PC-3 (cell line): ENCODE results near the gene WHAMM. TPM values are rescaled to one million over a fixed set of nuclear protein-coding genes. Genes with fewer than 3 reads are reported as not detected.

Experiments used
- ATAC-seq: fragments of 200-7000 bp; cut with Tn5 transposase; 2 replicates; pipeline ENCODE4 v1.9.1; 2020; ENCODE audit warnings: mild to moderate bottlenecking, moderate library complexity
- BruUV-seq: library from RNA; stranded (reverse); fragments of 400-500 nt; replicated peaks from 2 replicates; lab custom pipeline; 2021; lab: Mats Ljungman, UMichigan
- CTCF ChIA-PET: fragments of 300-600 bp; sonication (Branson Sonifier 250); formaldehyde crosslinking; loops from one replicate; lab custom pipeline; 2022; ENCODE audit warnings: antibody characterized with exemption; lab: Charles Lee
- POLR2A ChIA-PET: fragments of 300-600 bp; sonication (Branson Sonifier 250); formaldehyde crosslinking; loops from one replicate; lab custom pipeline; 2022; ENCODE audit warnings: antibody characterized with exemption; ENCODE audit not compliant: unreplicated experiment; lab: Charles Lee
- DNase-seq: peaks from one replicate; pipeline ENCODE4 v3.0.0-alpha.2; 2015
- H2AFZ ChIP-seq: fragments of 300-600 bp; sonication (generic); 2 replicates; pipeline ENCODE4 v1.6.0; 2016; ENCODE audit warnings: antibody characterized with exemption, low read length
- H3F3A ChIP-seq: fragments of 300-600 bp; sonication (generic); one replicate; pipeline ENCODE4 v1.6.0; 2017; ENCODE audit warnings: antibody characterized with exemption, low read length, control low read depth, mild to moderate bottlenecking; ENCODE audit not compliant: unreplicated experiment
- H3K27ac ChIP-seq: fragments of 300-600 bp; sonication (generic); 2 replicates; pipeline ENCODE4 v1.5.1; 2016; ENCODE audit warnings: mild to moderate bottlenecking, low read length
- H3K27me3 ChIP-seq: fragments of 300-600 bp; sonication (generic); 2 replicates; pipeline ENCODE4 v1.6.1; 2016; ENCODE audit warnings: low read length, mixed read lengths
- H3K36me3 ChIP-seq: fragments of 300-600 bp; sonication (generic); 2 replicates; pipeline ENCODE4 v1.6.1; 2016; ENCODE audit warnings: low read depth, mixed run types, low read length, mixed read lengths
- H3K4me1 ChIP-seq: fragments of 300-600 bp; sonication (generic); 2 replicates; pipeline ENCODE4 v1.5.1; 2016; ENCODE audit warnings: low read length; ENCODE audit not compliant: insufficient read depth
- H3K4me2 ChIP-seq: fragments of 300-600 bp; sonication (generic); 2 replicates; pipeline ENCODE4 v1.6.0; 2016; ENCODE audit warnings: low read length
- H3K4me3 ChIP-seq: fragments of 300-600 bp; sonication (generic); 2 replicates; pipeline ENCODE4 v1.5.1; 2016; ENCODE audit warnings: mild to moderate bottlenecking, low read length, mixed read lengths
- H3K79me2 ChIP-seq: fragments of 300-600 bp; sonication (generic); 2 replicates; pipeline ENCODE4 v1.6.1; 2017; ENCODE audit warnings: low read length, mixed read lengths
- H3K9ac ChIP-seq: fragments of 300-600 bp; sonication (generic); 2 replicates; pipeline ENCODE4 v1.6.0; 2016; ENCODE audit warnings: mild to moderate bottlenecking, low read length
- H3K9me2 ChIP-seq: fragments of 300-600 bp; sonication (generic); replicated peaks from 2 replicates; pipeline ENCODE4 v1.6.1; 2016; ENCODE audit warnings: mixed run types, low read length, mixed read lengths
- H3K9me3 ChIP-seq: fragments of 300-600 bp; sonication (generic); 2 replicates; pipeline ENCODE4 v1.6.1; 2016; ENCODE audit warnings: low read length, mixed read lengths
- H4K20me1 ChIP-seq: fragments of 300-600 bp; sonication (generic); 2 replicates; pipeline ENCODE4 v1.6.1; 2016; ENCODE audit warnings: low read length, mixed read lengths
- EZH2 ChIP-seq: fragments of 300-600 bp; sonication (generic); IDR thresholded peaks from one replicate; pipeline ENCODE4 v1.6.1; 2017; ENCODE audit warnings: antibody characterized with exemption, mild to moderate bottlenecking, low read length; ENCODE audit not compliant: unreplicated experiment
- EZH2phosphoT487 ChIP-seq: fragments of 300-600 bp; sonication (generic); IDR thresholded peaks from 2 replicates; pipeline ENCODE4 v1.6.1; 2018; ENCODE audit warnings: mild to moderate bottlenecking, antibody characterized with exemption, low read length, borderline replicate concordance
- intact Hi-C: fragments of 100-400 bp; cut with micrococcal nuclease; formaldehyde crosslinking; loops from 2 replicates; pipeline ENCODE4 v1.9.0; 2023
- total RNA-seq: library from RNA; depleted of rRNA; stranded (reverse); fragments of >200 nt; gene quantifications from 2 replicates; pipeline ENCODE4 v1.2.3, GENCODE V29; 2014
- TF ChIP-seq, protein P1 (sequence below): fragments of 300-600 bp; sonication (generic); conservative IDR thresholded peaks from 2 replicates; pipeline ENCODE4 v1.5.1; 2017; ENCODE audit warnings: antibody characterized with exemption, low read depth, mild to moderate bottlenecking, low read length

Gene WHAMM
- total RNA-seq, 1 experiment from 2014 or later: 4.6 TPM

GRCh38 chr15:82839136-82839535 is 29.7 kb downstream of the WHAMM start:
- intact Hi-C loops: no loop called here

DNA sequence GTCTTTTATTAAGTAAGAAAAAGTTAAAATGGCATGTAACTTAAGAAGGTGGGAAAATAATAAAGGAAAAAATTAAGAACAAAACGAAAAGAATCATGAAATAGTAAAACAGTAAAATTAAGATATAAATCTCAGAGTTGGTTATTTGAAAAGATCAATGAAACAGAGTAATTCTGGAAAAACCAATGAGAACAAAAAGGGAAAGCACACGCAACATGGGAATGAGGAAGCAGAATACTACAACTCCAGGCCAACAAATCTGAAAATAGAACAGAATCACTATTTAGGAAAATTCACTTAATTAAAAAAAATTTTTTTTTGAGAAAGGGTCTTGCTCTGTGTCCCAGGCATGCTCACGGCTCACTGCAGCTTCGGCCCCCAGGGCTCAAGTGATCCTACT is 30.7 kb downstream of the WHAMM start:
- intact Hi-C loops: no loop called here
- ChIA-PET CTCF (no interaction called here), POLR2A (no interaction called here)
- Histone ChIP-seq H3K4me2 (no peak overlapping the region), H3K4me3 (no peak overlapping the region), H3K27me3 (no peaks in the 10 kb centered on the region), H3F3A (peaks cover 5% of the 10 kb centered on the region), H3K36me3 (peaks cover 13% of the 10 kb centered on the region), H3K9me3 (no peaks in the 10 kb centered on the region), H3K9me2 (no peaks in the 10 kb centered on the region), H3K9ac (no peak overlapping the region), H3K79me2 (no peaks in the 10 kb centered on the region), H3K4me1 (no peaks in the 10 kb centered on the region), H3K27ac (no peak overlapping the region), H2AFZ (no peak overlapping the region), H4K20me1 (no peaks in the 10 kb centered on the region)
- ATAC-seq: no peak
- no peak for DNase-seq
- TF ChIP-seq, protein P1, sequence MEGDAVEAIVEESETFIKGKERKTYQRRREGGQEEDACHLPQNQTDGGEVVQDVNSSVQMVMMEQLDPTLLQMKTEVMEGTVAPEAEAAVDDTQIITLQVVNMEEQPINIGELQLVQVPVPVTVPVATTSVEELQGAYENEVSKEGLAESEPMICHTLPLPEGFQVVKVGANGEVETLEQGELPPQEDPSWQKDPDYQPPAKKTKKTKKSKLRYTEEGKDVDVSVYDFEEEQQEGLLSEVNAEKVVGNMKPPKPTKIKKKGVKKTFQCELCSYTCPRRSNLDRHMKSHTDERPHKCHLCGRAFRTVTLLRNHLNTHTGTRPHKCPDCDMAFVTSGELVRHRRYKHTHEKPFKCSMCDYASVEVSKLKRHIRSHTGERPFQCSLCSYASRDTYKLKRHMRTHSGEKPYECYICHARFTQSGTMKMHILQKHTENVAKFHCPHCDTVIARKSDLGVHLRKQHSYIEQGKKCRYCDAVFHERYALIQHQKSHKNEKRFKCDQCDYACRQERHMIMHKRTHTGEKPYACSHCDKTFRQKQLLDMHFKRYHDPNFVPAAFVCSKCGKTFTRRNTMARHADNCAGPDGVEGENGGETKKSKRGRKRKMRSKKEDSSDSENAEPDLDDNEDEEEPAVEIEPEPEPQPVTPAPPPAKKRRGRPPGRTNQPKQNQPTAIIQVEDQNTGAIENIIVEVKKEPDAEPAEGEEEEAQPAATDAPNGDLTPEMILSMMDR: no peak
- TF ChIP-seq EZH2phosphoT487: no peak
- no peak for TF ChIP-seq EZH2
- BruUV-seq: no TSS peak

More at GRCh38 chr15:82839136-82839535, 29.7 kb downstream of the WHAMM start:
- Histone ChIP-seq H2AFZ (no peak overlapping the region), H3K27ac (no peak overlapping the region), H3K4me3 (no peak overlapping the region), H3K79me2 (no peaks in the 10 kb centered on the region), H3K9ac (no peak overlapping the region), H3K9me2 (no peaks in the 10 kb centered on the region), H3K36me3 (peaks cover 20% of the 10 kb centered on the region), H3F3A (peaks cover 5% of the 10 kb centered on the region), H3K4me2 (no peak overlapping the region), H4K20me1 (no peaks in the 10 kb centered on the region), H3K4me1 (no peaks in the 10 kb centered on the region), H3K27me3 (no peaks in the 10 kb centered on the region), H3K9me3 (no peaks in the 10 kb centered on the region)
- ChIA-PET CTCF (no interaction called here), POLR2A (no interaction called here)
- no peak for TF ChIP-seq EZH2phosphoT487
- TF ChIP-seq, protein P1: no peak
- no peak for TF ChIP-seq EZH2
- no peak for ATAC-seq
- BruUV-seq: no TSS peak
- DNase-seq: no peak

GRCh38 chr15:82843566-82843965 is 34.1 kb downstream of the WHAMM start:
- POLR2A ChIA-PET: no interaction called here
- H4K20me1 ChIP-seq: no peaks in the 10 kb centered on the region
- CTCF ChIA-PET: no interaction called here

More at GRCh38 chr15:82843566-82843965, 34.1 kb downstream of the WHAMM start:
- intact Hi-C loops: no loop called here
- H3K4me3 ChIP-seq: no peak overlapping the region
- no peaks in the 10 kb centered on the region for H3K36me3 ChIP-seq
- H3K9me3 ChIP-seq: no peaks in the 10 kb centered on the region
- ATAC-seq: no peak
- H3K9me2 ChIP-seq: no peaks in the 10 kb centered on the region
- no peak overlapping the region for H3K4me2 ChIP-seq
- no peak overlapping the region for H2AFZ ChIP-seq
- no peaks in the 10 kb centered on the region for H3K79me2 ChIP-seq
- no TSS peak for BruUV-seq
- TF ChIP-seq EZH2: no peak
- no peak for TF ChIP-seq EZH2phosphoT487
- TF ChIP-seq, protein P1: no peak
- H3K4me1 ChIP-seq: no peaks in the 10 kb centered on the region
- no peak for DNase-seq
- H3K9ac ChIP-seq: no peak overlapping the region
- H3F3A ChIP-seq: peaks cover 5% of the 10 kb centered on the region
- no peak overlapping the region for H3K27ac ChIP-seq
- H3K27me3 ChIP-seq: no peaks in the 10 kb centered on the region
